HEK293 (cell line): ENCODE results near the gene MMD2.

Source experiments
- TCF7L2 ChIP-seq: IDR thresholded peaks from 2 replicates; pipeline ENCODE4 v1.6.1; 2011; ENCODE audit warnings: low read depth, mild to moderate bottlenecking, inconsistent platforms, low read length, moderate library complexity, borderline replicate concordance
- ZFP3 ChIP-seq: fragments of 450-650 bp; formaldehyde crosslinking; IDR thresholded peaks from 2 replicates; pipeline ENCODE4 v1.5.1; 2016; ENCODE audit warnings: low read depth, missing biosample characterization, missing genetic modification characterization
- ZNF626 ChIP-seq: fragments of 450-650 bp; sonication (Bioruptor Pico); formaldehyde crosslinking; IDR thresholded peaks from 2 replicates; pipeline ENCODE4 v1.5.1; 2018; ENCODE audit warnings: missing biosample characterization, missing genetic modification characterization, inconsistent platforms
- TF ChIP-seq, protein P1 (sequence below): fragments of 450-650 bp; formaldehyde crosslinking; IDR thresholded peaks from 2 replicates; pipeline ENCODE4 v1.5.1; 2016; ENCODE audit warnings: missing biosample characterization, missing genetic modification characterization

DNA sequence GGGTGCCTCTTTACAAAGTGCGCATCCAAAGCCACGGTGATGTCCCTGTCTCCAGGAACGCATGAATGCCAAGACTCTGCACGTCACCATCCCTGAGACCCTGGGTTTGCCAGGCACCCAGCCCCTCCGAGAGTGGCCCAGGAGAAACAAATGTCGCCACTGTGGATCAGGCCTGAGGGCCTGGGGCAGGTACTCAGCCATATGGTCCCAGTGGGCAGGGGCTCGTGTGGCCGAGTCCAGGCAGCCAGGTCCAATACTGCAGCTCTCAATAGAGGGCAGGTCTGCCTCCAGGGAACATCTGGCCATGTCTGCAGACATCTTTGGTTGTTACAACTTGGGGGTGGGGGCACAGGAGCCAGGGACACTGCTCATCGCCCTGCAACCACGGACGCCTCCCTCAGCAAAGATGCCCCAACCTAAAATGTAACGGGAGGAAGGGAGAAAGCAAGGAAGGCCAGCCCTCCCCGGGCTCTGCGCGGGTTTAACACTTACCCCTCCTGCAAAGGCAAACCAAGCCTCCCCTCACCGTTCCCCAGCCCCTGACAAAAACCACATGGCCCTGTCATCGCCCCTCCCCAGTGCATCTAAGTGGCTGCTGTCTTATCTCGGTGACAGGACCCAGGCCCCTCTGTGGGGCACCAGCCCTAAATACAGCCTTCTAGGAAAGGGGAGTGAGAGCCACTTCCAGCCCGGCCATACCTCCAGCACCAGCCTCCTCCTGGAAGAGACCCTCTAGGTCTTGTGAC, 86.9 kb downstream of the MMD2 start:
- TF ChIP-seq ZNF626 (tag by site-specific recombination): no peak
- TF ChIP-seq, protein P1, sequence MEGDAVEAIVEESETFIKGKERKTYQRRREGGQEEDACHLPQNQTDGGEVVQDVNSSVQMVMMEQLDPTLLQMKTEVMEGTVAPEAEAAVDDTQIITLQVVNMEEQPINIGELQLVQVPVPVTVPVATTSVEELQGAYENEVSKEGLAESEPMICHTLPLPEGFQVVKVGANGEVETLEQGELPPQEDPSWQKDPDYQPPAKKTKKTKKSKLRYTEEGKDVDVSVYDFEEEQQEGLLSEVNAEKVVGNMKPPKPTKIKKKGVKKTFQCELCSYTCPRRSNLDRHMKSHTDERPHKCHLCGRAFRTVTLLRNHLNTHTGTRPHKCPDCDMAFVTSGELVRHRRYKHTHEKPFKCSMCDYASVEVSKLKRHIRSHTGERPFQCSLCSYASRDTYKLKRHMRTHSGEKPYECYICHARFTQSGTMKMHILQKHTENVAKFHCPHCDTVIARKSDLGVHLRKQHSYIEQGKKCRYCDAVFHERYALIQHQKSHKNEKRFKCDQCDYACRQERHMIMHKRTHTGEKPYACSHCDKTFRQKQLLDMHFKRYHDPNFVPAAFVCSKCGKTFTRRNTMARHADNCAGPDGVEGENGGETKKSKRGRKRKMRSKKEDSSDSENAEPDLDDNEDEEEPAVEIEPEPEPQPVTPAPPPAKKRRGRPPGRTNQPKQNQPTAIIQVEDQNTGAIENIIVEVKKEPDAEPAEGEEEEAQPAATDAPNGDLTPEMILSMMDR: no peak
- no peak for TF ChIP-seq TCF7L2
- no peak for TF ChIP-seq ZFP3 (tag by site-specific recombination)
